ENCODE measurements around the gene GAGE12D. TPM values are rescaled to one million over a fixed set of nuclear protein-coding genes. Genes with fewer than 3 reads are reported as not detected.
"Not testable (repeated sequence)": the region's sequence is repeated elsewhere in the genome, so short reads cannot be mapped to it uniquely, and the experiment has no call there.

GAGE12D gene
- not detected for total RNA-seq
- long read RNA-seq: 0 reads

GRCh38 chrX:49541433-49541832, at the start of gene GAGE12D:
TSS of gene GAGE12D (plus strand) at chrX:49541733. CDS start at chrX:49542888, 1,155 bp downstream.
- H3K36me3 ChIP-seq; DNase-seq; H3K27me3 ChIP-seq; H3K4me1 ChIP-seq; intact Hi-C loops (cut with DNase I); H3K27ac ChIP-seq; H3K4me3 ChIP-seq; ATAC-seq; H3K9me3 ChIP-seq: not testable (repeated sequence)

- DNase-seq; ATAC-seq; intact Hi-C loops (cut with DNase I); H3K27me3 ChIP-seq; H3K27ac ChIP-seq; H3K9me3 ChIP-seq; H3K4me1 ChIP-seq; H3K36me3 ChIP-seq; H3K4me3 ChIP-seq: not testable (repeated sequence)
Measured at GRCh38 chrX:49531877-49532276, 9.7 kb upstream of the GAGE12D start, which contains the start of gene GAGE12C. TSS of gene GAGE12C (plus strand) at chrX:49532177. CDS start at chrX:49533332, 1,155 bp downstream.

GRCh38 chrX:49550989-49551388, 9.5 kb downstream of the GAGE12D start, which contains the start of gene GAGE12E:
TSS of gene GAGE12E (plus strand) at chrX:49551289. CDS start at chrX:49552444, 1,155 bp downstream.
- intact Hi-C loops (cut with DNase I); H3K4me1 ChIP-seq; H3K27me3 ChIP-seq; ATAC-seq; DNase-seq; H3K4me3 ChIP-seq; H3K36me3 ChIP-seq; H3K27ac ChIP-seq; H3K9me3 ChIP-seq: not testable (repeated sequence)

GRCh38 chrX:49560542-49560941, 19.0 kb downstream of the GAGE12D start, which contains the start of gene GAGE12F:
TSS of gene GAGE12F (plus strand) at chrX:49560842. CDS start at chrX:49561997, 1,155 bp downstream.
- DNase-seq; H3K27ac ChIP-seq; ATAC-seq; H3K4me3 ChIP-seq; H3K4me1 ChIP-seq; intact Hi-C loops (cut with DNase I); H3K9me3 ChIP-seq; H3K27me3 ChIP-seq; H3K36me3 ChIP-seq: not testable (repeated sequence)

GRCh38 chrX:49568728-49569127, 27.2 kb downstream of the GAGE12D start:
- H3K4me3 ChIP-seq; H3K9me3 ChIP-seq; intact Hi-C loops (cut with DNase I); ATAC-seq; H3K4me1 ChIP-seq; H3K27ac ChIP-seq; H3K36me3 ChIP-seq; H3K27me3 ChIP-seq: not testable (repeated sequence)
- peak; percentile 23 for DNase-seq

GRCh38 chrX:49569152-49569551, 27.6 kb downstream of the GAGE12D start:
- H3K27ac ChIP-seq; ATAC-seq; H3K4me1 ChIP-seq; DNase-seq; intact Hi-C loops (cut with DNase I); H3K9me3 ChIP-seq; H3K27me3 ChIP-seq; H3K36me3 ChIP-seq; H3K4me3 ChIP-seq: not testable (repeated sequence)

GRCh38 chrX:49570100-49570499, 28.6 kb downstream of the GAGE12D start, which contains the start of gene GAGE12G:
TSS of gene GAGE12G (plus strand) at chrX:49570400. CDS start at chrX:49571555, 1,155 bp downstream.
- H3K36me3 ChIP-seq; H3K9me3 ChIP-seq; DNase-seq; H3K4me1 ChIP-seq; H3K27me3 ChIP-seq; H3K4me3 ChIP-seq; H3K27ac ChIP-seq; ATAC-seq; intact Hi-C loops (cut with DNase I): not testable (repeated sequence)

GRCh38 chrX:49579649-49580048, 38.1 kb downstream of the GAGE12D start, which contains the start of gene GAGE12H:
TSS of gene GAGE12H (plus strand) at chrX:49579949. CDS start at chrX:49581104, 1,155 bp downstream.
- H3K36me3 ChIP-seq; H3K4me3 ChIP-seq; H3K27me3 ChIP-seq; H3K9me3 ChIP-seq; ATAC-seq; H3K27ac ChIP-seq; DNase-seq; intact Hi-C loops (cut with DNase I); H3K4me1 ChIP-seq: not testable (repeated sequence)

GRCh38 chrX:49589196-49589595, 47.7 kb downstream of the GAGE12D start, which contains the start of gene GAGE2A:
TSS of gene GAGE2A (plus strand) at chrX:49589496. CDS start at chrX:49590651, 1,155 bp downstream.
- H3K27ac ChIP-seq; DNase-seq; H3K36me3 ChIP-seq; H3K4me1 ChIP-seq; ATAC-seq; intact Hi-C loops (cut with DNase I); H3K9me3 ChIP-seq; H3K27me3 ChIP-seq; H3K4me3 ChIP-seq: not testable (repeated sequence)

GRCh38 chrX:49589769-49590478, 48.4 kb downstream of the GAGE12D start:
- peak; percentile 52 for DNase-seq
- H3K27ac ChIP-seq; H3K27me3 ChIP-seq; H3K36me3 ChIP-seq; H3K9me3 ChIP-seq; intact Hi-C loops (cut with DNase I); ATAC-seq; H3K4me3 ChIP-seq; H3K4me1 ChIP-seq: not testable (repeated sequence)

GRCh38 chrX:49590488-49590887, 49.0 kb downstream of the GAGE12D start:
- intact Hi-C loops (cut with DNase I); H3K27ac ChIP-seq; H3K27me3 ChIP-seq; ATAC-seq; DNase-seq; H3K4me3 ChIP-seq; H3K4me1 ChIP-seq; H3K36me3 ChIP-seq; H3K9me3 ChIP-seq: not testable (repeated sequence)

Other genes with a start within 250 kb of the GAGE12D start
- not detected for gene GAGE10, start 238.1 kb upstream of the GAGE12D start, total RNA-seq
- not detected for gene GAGE12J, start 219.7 kb upstream of the GAGE12D start, total RNA-seq
- not detected for gene GAGE13, start 210.2 kb upstream of the GAGE12D start, total RNA-seq
- gene GAGE12C, start 9.6 kb upstream of the GAGE12D start, total RNA-seq: not detected
- not detected for gene GAGE12E, start 9.6 kb downstream of the GAGE12D start, total RNA-seq
- gene GAGE12F, start 19.1 kb downstream of the GAGE12D start, total RNA-seq: not detected
- not detected for gene GAGE12G, start 28.7 kb downstream of the GAGE12D start, total RNA-seq
- gene GAGE12H, start 38.2 kb downstream of the GAGE12D start, total RNA-seq: not detected
- not detected for gene GAGE2A, start 47.8 kb downstream of the GAGE12D start, total RNA-seq
- not detected for gene GAGE1, start 57.3 kb downstream of the GAGE12D start, total RNA-seq
- gene PAGE1, start 154.3 kb downstream of the GAGE12D start, total RNA-seq: not detected